ENCODE measurements around the gene COQ6.

DNA sequence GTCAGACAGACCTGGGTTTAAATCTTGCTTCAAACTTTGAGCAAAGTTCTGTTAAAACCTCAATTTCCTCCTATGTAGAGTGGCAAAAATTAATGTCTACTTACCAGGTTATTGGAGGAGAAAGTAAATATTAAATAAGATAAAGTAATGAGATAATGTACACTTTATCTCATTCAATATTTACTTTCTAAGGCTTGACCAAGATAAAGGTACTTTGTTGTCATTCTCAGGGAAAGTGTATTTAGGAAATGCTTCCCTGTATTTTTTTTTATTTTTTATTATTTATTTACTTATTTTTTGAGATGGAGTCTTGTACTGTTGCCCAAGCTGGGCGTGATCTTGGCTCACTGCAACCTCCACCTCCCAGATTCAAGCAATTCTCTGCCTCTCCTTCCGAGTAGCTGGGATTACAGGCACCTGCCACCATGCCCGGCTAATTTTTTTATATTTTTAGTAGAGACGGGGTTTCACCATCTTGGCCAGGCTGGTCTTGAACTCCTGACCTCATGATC is 4.9 kb upstream of the COQ6 start:
- no peak for TF ChIP-seq POLR2AphosphoS5 (IDR thresholded peaks at IDR 0.05; ENCODE audit: insufficient read depth in 1 of 2, low read depth in 1 of 2)
- TF ChIP-seq, protein P1, sequence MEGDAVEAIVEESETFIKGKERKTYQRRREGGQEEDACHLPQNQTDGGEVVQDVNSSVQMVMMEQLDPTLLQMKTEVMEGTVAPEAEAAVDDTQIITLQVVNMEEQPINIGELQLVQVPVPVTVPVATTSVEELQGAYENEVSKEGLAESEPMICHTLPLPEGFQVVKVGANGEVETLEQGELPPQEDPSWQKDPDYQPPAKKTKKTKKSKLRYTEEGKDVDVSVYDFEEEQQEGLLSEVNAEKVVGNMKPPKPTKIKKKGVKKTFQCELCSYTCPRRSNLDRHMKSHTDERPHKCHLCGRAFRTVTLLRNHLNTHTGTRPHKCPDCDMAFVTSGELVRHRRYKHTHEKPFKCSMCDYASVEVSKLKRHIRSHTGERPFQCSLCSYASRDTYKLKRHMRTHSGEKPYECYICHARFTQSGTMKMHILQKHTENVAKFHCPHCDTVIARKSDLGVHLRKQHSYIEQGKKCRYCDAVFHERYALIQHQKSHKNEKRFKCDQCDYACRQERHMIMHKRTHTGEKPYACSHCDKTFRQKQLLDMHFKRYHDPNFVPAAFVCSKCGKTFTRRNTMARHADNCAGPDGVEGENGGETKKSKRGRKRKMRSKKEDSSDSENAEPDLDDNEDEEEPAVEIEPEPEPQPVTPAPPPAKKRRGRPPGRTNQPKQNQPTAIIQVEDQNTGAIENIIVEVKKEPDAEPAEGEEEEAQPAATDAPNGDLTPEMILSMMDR (IDR thresholded peaks at IDR 0.05): no peak
- no peak for TF ChIP-seq POLR2A (IDR thresholded peaks at IDR 0.05)

Measured in vagina (tissue), 2 donors.